ENCODE measurements around the gene LTBP1. TPM values are rescaled to one million over a fixed set of nuclear protein-coding genes. Genes with fewer than 3 reads are reported as not detected.

The LTBP1 gene
- total RNA-seq, 1 experiment from 2014 or later: 28.5 TPM

GRCh38 chr2:33060405-33060804 is 113.7 kb downstream of the LTBP1 start:
- Histone ChIP-seq H3K23ac (ENCODE audit: insufficient read length, low read depth, low read length) (no peak overlapping the region), H3K18ac (ENCODE audit: insufficient read length, low read depth, low read length) (no peak overlapping the region), H3K9me3 (ENCODE audit: control insufficient read depth, low read depth, low read length) (no peaks in the 10 kb centered on the region), H3K23me2 (ENCODE audit: insufficient read length, low read depth, low read length, poor library complexity, severe bottlenecking) (no peaks in the 10 kb centered on the region), H4K8ac (replicated peaks; ENCODE audit: insufficient read length, low read depth, low read length) (no peak overlapping the region), H4K5ac (ENCODE audit: insufficient read length, low read depth, low read length) (no peak overlapping the region), H3K79me1 (ENCODE audit: insufficient read depth, low read depth, low read length, poor library complexity, severe bottlenecking) (no peaks in the 10 kb centered on the region), H2AK5ac (ENCODE audit: insufficient read length, low read length) (no peak overlapping the region), H3K56ac (ENCODE audit: insufficient read length, low read depth, low read length) (no peak overlapping the region), H2BK5ac (ENCODE audit: insufficient read length, low read length) (no peak overlapping the region), H3K79me2 (ENCODE audit: insufficient read depth, low read length) (no peaks in the 10 kb centered on the region), H3K14ac (ENCODE audit: insufficient read depth, low read length) (no peak overlapping the region), H2BK20ac (ENCODE audit: low read depth, low read length, poor library complexity, severe bottlenecking) (no peak overlapping the region), H4K20me1 (ENCODE audit: control insufficient read depth, insufficient read depth, insufficient read length) (no peaks in the 10 kb centered on the region), H3K4me1 (ENCODE audit: insufficient read depth, low read length) (no peaks in the 10 kb centered on the region), H2BK12ac (ENCODE audit: insufficient read length, low read depth, low read length) (no peak overlapping the region), H2AFZ (ENCODE audit: low read length) (no peak overlapping the region), H3K4ac (ENCODE audit: low read depth, low read length) (no peak overlapping the region), H4K91ac (ENCODE audit: insufficient read length, low read depth, low read length) (no peak overlapping the region), H3K4me2 (ENCODE audit: insufficient read depth, insufficient read length, low read length) (no peak overlapping the region), H3K27ac (ENCODE audit: insufficient read length, low read depth, low read length) (no peak overlapping the region), H2BK120ac (ENCODE audit: low read depth, low read length, poor library complexity, severe bottlenecking) (no peak overlapping the region), H2BK15ac (ENCODE audit: low read depth, low read length) (no peak overlapping the region), H3K9ac (ENCODE audit: extremely low read depth, insufficient read length, low read length) (no peak overlapping the region), H3K27me3 (ENCODE audit: insufficient read depth, low read length) (no peaks in the 10 kb centered on the region), H3T11ph (ENCODE audit: low read length) (no peak overlapping the region)
- no peak overlapping the region for H3K4me3 Mint-ChIP-seq
- no peaks in the 10 kb centered on the region for H3K27me3 Mint-ChIP-seq (ENCODE audit: low read depth)
- peaks cover 0 to 3% of the 10 kb centered on the region in 2 experiments; a peak in 2 of 5 replicates for H3K9me3 Mint-ChIP-seq
- peaks cover 18% of the 10 kb centered on the region in 2 experiments for H3K4me1 Mint-ChIP-seq
- TF ChIP-seq CTCF (conservative IDR thresholded peaks at IDR 0.05): no peak
- no CpG with 5 or more reads among the region's 2 CpGs for WGBS (ENCODE audit: extremely low coverage, insufficient read length, low lambda C conversion rate)
- DNase-seq: no peak
- no peak overlapping the region for H3K27ac Mint-ChIP-seq
- H3K36me3 Mint-ChIP-seq (ENCODE audit: insufficient read depth in 1 of 3, low read depth in 3 of 3): peaks cover 2 to 6% (median 2%) of the 10 kb centered on the region in 3 experiments; a peak in 2 of 7 replicates
